GM12878 (cell line): ENCODE results near the gene RAB3A. TPM values are rescaled to one million over a fixed set of nuclear protein-coding genes. Genes with fewer than 3 reads are reported as not detected.

Experiments
- ATAC-seq: fragments of 200-7000 bp; cut with Tn5 transposase; 3 replicates; pipeline ENCODE4 v1.9.1; 2020; ENCODE audit warnings: mild to moderate bottlenecking, moderate library complexity
- BruUV-seq: library from RNA; stranded (reverse); fragments of 400-500 nt; replicated peaks from 2 replicates; lab custom pipeline; 2021; lab: Mats Ljungman, UMichigan
- CTCF ChIA-PET: fragments of 300-600 bp; sonication (Branson Sonifier 250); formaldehyde crosslinking; extraction: SDS; loops from one replicate; lab custom pipeline; 2021; ENCODE audit warnings: inconsistent platforms; lab: Yijun Ruan, JAX
- POLR2A ChIA-PET: fragments of 350-600 bp; formaldehyde crosslinking; extraction: SDS; loops from one replicate; lab custom pipeline; 2021; ENCODE audit warnings: inconsistent platforms; lab: Charles Lee
- RAD21 ChIA-PET: fragments of 300-600 bp; sonication (Branson Sonifier 250); formaldehyde crosslinking; loops from one replicate; lab custom pipeline; 2023; ENCODE audit warnings: antibody characterized with exemption; ENCODE audit not compliant: unreplicated experiment; lab: Charles Lee
- SMC1A ChIA-PET: fragments of 300-600 bp; sonication (Branson Sonifier 250); formaldehyde crosslinking; loops from one replicate; lab custom pipeline; 2023; ENCODE audit not compliant: unreplicated experiment, uncharacterized antibody; lab: Charles Lee
- DNase-seq: peaks from one replicate; pipeline ENCODE4 v3.0.0-alpha.2; 2011; ENCODE audit warnings: low read depth, low spot score
- FAIRE-seq: peaks from 3 replicates; lab custom pipeline; 2011; peaks lifted over from hg19 to GRCh38; lab: Jason Lieb, UNC
- H2AFZ ChIP-seq: 2 replicates; pipeline ENCODE4 v1.6.0; 2011; ENCODE audit warnings: low read depth, low read length, control low read depth; ENCODE audit not compliant: control insufficient read depth
- H3K27ac ChIP-seq: 2 replicates; pipeline ENCODE4 v1.5.1; 2011; ENCODE audit warnings: control low read depth; ENCODE audit not compliant: control insufficient read depth, insufficient read depth
- H3K27me3 ChIP-seq, 2 experiments: replicated peaks in 1 of 2; 2 replicates each; pipeline versions ENCODE4 v1.6.0 to v1.6.1; 2011; ENCODE audit warnings: low read length in 1 of 2; ENCODE audit not compliant: control insufficient read depth in 2 of 2, insufficient read depth in 2 of 2
- H3K36me3 ChIP-seq, 2 experiments: 2 replicates each; pipeline ENCODE4 v1.5.1; 2011; ENCODE audit warnings: low read length in 1 of 2; ENCODE audit not compliant: control insufficient read depth in 2 of 2, insufficient read depth in 2 of 2
- H3K4me1 ChIP-seq: 2 replicates; pipeline ENCODE4 v1.6.1; 2011; ENCODE audit warnings: mild to moderate bottlenecking, low read length, moderate library complexity, mixed read lengths; ENCODE audit not compliant: control insufficient read depth, insufficient read depth
- H3K4me2 ChIP-seq: 2 replicates; pipeline ENCODE4 v1.6.0; 2011; ENCODE audit warnings: control low read depth; ENCODE audit not compliant: control insufficient read depth, insufficient read depth
- H3K4me3 ChIP-seq: fragments of 200-600 bp; sonication (generic); 2 replicates; pipeline ENCODE4 v1.5.1; 2016
- H3K79me2 ChIP-seq: 2 replicates; pipeline ENCODE4 v1.6.0; 2011; ENCODE audit warnings: low read length; ENCODE audit not compliant: control insufficient read depth, insufficient read depth
- H3K9ac ChIP-seq: 2 replicates; pipeline ENCODE4 v1.8.0; 2011; ENCODE audit warnings: low read length, control low read depth, mixed read lengths; ENCODE audit not compliant: control insufficient read depth, insufficient read depth
- H3K9me3 ChIP-seq: replicated peaks from 3 replicates; pipeline ENCODE4 v1.5.1; 2011; ENCODE audit warnings: mild to moderate bottlenecking, low read length; ENCODE audit not compliant: control insufficient read depth, insufficient read depth
- H4K20me1 ChIP-seq: 2 replicates; pipeline ENCODE4 v1.6.0; 2011; ENCODE audit not compliant: control insufficient read depth, insufficient read depth
- CBX5 ChIP-seq: sonication (generic); IDR thresholded peaks from 2 replicates; pipeline ENCODE4 v1.6.1; 2016; ENCODE audit warnings: low read depth, moderate library complexity, mild to moderate bottlenecking, inconsistent platforms
- HCFC1 ChIP-seq: fragments of 150-350 bp; IDR thresholded peaks from 2 replicates; pipeline ENCODE4 v1.6.1; 2014; ENCODE audit warnings: low read length
- IRF4 ChIP-seq: IDR thresholded peaks from 2 replicates; pipeline ENCODE4 v1.6.1; 2011; ENCODE audit warnings: low read depth, low read length
- JUND ChIP-seq: IDR thresholded peaks from 2 replicates; pipeline ENCODE4 v1.6.1; 2012; ENCODE audit warnings: low read depth, mild to moderate bottlenecking, low read length, improper control_type of control experiment, moderate library complexity
- LARP7 ChIP-seq: fragments of 450-650 bp; IDR thresholded peaks from 2 replicates; pipeline ENCODE4 v1.6.1; 2017; ENCODE audit warnings: mild to moderate bottlenecking
- MTA2 ChIP-seq: fragments of 450-650 bp; IDR thresholded peaks from 2 replicates; pipeline ENCODE4 v1.6.1; 2016; ENCODE audit warnings: low read depth, mild to moderate bottlenecking, moderate library complexity
- POLR2AphosphoS2 ChIP-seq: IDR thresholded peaks from 2 replicates; pipeline ENCODE4 v1.6.1; 2011; ENCODE audit warnings: low read depth, mild to moderate bottlenecking, low read length, improper control_type of control experiment, moderate library complexity
- POU2F2 ChIP-seq: IDR thresholded peaks from 3 replicates; pipeline ENCODE4 v1.6.1; 2011; ENCODE audit warnings: low read depth, mild to moderate bottlenecking, low read length, borderline replicate concordance
- SMAD1 ChIP-seq: fragments of 450-650 bp; IDR thresholded peaks from 2 replicates; pipeline ENCODE4 v1.6.1; 2018; ENCODE audit warnings: mild to moderate bottlenecking, low read depth; ENCODE audit not compliant: partially characterized antibody
- SMC3 ChIP-seq: IDR thresholded peaks from 2 replicates; pipeline ENCODE4 v1.6.1; 2011; ENCODE audit warnings: low read length, improper control_type of control experiment, borderline replicate concordance
- STAT1 ChIP-seq: fragments of 450-650 bp; conservative IDR thresholded peaks from 2 replicates; pipeline ENCODE4 v1.6.1; 2014; ENCODE audit warnings: antibody characterized with exemption, mild to moderate bottlenecking
- TBL1XR1 ChIP-seq: IDR thresholded peaks from 2 replicates; pipeline ENCODE4 v1.6.1; 2012; ENCODE audit warnings: low read depth, low read length, improper control_type of control experiment
- YY1 ChIP-seq: IDR thresholded peaks from 2 replicates; pipeline ENCODE4 v1.6.1; 2011; ENCODE audit warnings: low read depth, mild to moderate bottlenecking, low read length
- ZNF274 ChIP-seq: IDR thresholded peaks from one replicate; pipeline ENCODE4 v1.8.0; 2011; ENCODE audit not compliant: insufficient read length, insufficient read depth
- ZNF622 ChIP-seq: fragments of 450-650 bp; IDR thresholded peaks from 2 replicates; pipeline ENCODE4 v1.6.1; 2017; ENCODE audit warnings: mild to moderate bottlenecking, inconsistent platforms
- WGBS: methylation state at CpG from one replicate; pipeline ENCODE4 v1.1.6; 2016; ENCODE audit warnings: low lambda C conversion rate; ENCODE audit not compliant: insufficient replicate concordance, insufficient coverage; ENCODE audit errors: missing lambda C conversion rate; 5-methylcytosine and 5-hydroxymethylcytosine counted together
- in situ Hi-C: fragments of 300-500 bp; cut with MboI; formaldehyde crosslinking; loops from 9 replicates; pipeline ENCODE4 v1.14.3; 2018; ENCODE audit warnings: mixed read lengths
- intact Hi-C: fragments of 100-400 bp; cut with micrococcal nuclease; formaldehyde crosslinking; loops from one replicate; pipeline ENCODE4 v1.14.2; 2022; ENCODE audit not compliant: unreplicated experiment
- polyA plus RNA-seq, 11 experiments: library from polyadenylated mRNA; depleted of rRNA in 4 of 11; unstranded in 6 of 11; stranded (reverse) in 5 of 11; fragments of >200 nt; fragmentation: Nextera tagmentation in 4 of 11; fragmentation: Illumina TruSeq in 1 of 11; extraction: Ambion mirVana in 4 of 11; extraction: Trizol in 1 of 11; gene quantifications; 1 replicate in 1 of 11; 2 replicates in 10 of 11; pipeline versions ENCODE4 v1.2.1 to v1.2.3, GENCODE V29; 2011 to 2016; ENCODE audit warnings: inconsistent platforms in 2 of 11, missing spikeins in 2 of 11, low read depth in 1 of 11
- total RNA-seq, 4 experiments: library from RNA; depleted of rRNA in 3 of 4; stranded (reverse); fragments of >200 nt in 3 of 4; fragmentation: Illumina TruSeq in 1 of 4; extraction: Trizol in 1 of 4; gene quantifications; 2 replicates each; pipeline versions ENCODE4 v1.2.1 to v1.2.3, GENCODE V29; 2013 to 2021
- TF ChIP-seq, protein P1 (sequence below): fragments of 450-650 bp; IDR thresholded peaks from 2 replicates; pipeline ENCODE4 v1.6.1; 2018; ENCODE audit warnings: borderline replicate concordance, mild to moderate bottlenecking; ENCODE audit not compliant: partially characterized antibody
- TF ChIP-seq, protein P2 (sequence below): fragments of 450-650 bp; IDR thresholded peaks from 2 replicates; pipeline ENCODE4 v1.6.1; 2016; ENCODE audit warnings: mild to moderate bottlenecking

Gene RAB3A
- total and polyA plus RNA-seq, 10 of the 15 experiments (the other 5 are each of a cell fraction or from before 2014, with no cell fraction given) = 0.07 to 3.5 (median 1.2) TPM; not detected in 1

DNA sequence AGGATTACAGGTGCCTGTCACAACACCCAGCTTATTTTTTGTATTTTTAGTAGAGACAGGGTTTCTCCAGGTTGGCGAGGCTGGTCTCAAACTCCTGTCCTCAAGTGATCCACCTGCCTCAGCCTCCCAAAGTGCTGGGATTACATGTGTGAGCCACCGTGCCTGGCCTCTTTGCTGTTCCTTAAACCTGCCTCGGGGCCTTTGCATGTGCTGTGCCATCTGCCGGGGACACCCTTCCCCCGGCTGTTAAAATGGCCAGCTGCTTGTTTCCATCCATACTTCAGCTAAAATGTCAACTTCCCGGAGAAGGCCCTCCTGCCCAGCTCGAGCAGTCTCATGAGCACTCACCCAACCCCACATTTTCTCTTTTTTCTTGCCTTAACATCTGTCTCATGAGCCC is 41.5 kb upstream of the RAB3A start:
- Histone ChIP-seq H3K4me1 (no peaks in the 10 kb centered on the region), H3K79me2 (no peaks in the 10 kb centered on the region), H2AFZ (no peak overlapping the region), H3K4me2 (no peak overlapping the region), H3K36me3 (no peaks in the 10 kb centered on the region), H3K27ac (no peak overlapping the region), H3K4me3 (no peak overlapping the region), H4K20me1 (no peaks in the 10 kb centered on the region), H3K9me3 (no peaks in the 10 kb centered on the region), H3K9ac (no peak overlapping the region), H3K27me3 (no peaks in the 10 kb centered on the region; a peak in 1 of 4 replicates)
- 31% methylated on average over 7 of the region's 7 CpGs for WGBS
- no peak for DNase-seq
- SMC1A ChIA-PET = interaction anchor here (1.1 kb wide), 1 partner anchor 54 kb away, joined by 4 read pairs; no protein-coding TSS in a partner anchor
- FAIRE-seq = no peak
- in situ Hi-C loops = loop anchor here (5.0 kb wide), 1 partner anchor 38 kb away; no protein-coding TSS in a partner anchor
- POLR2A ChIA-PET = interaction anchor here (0.6 to 1.2 kb wide), 3 partner anchors 10 to 79 kb away, joined by 3 to 4 read pairs (median 4); a partner anchor contains a TSS
- intact Hi-C loops = no loop called here
- CTCF ChIA-PET = interaction anchor here (0.8 to 2.1 kb wide), 5 partner anchors 16 to 132 kb away, joined by 3 to 14 read pairs (median 4); no protein-coding TSS in a partner anchor
- TF ChIP-seq JUND (no peak), CBX5 (no peak), HCFC1 (no peak), MTA2 (no peak), IRF4 (no peak), STAT1 (no peak), ZNF622 (no peak), POLR2AphosphoS2 (no peak), YY1 (no peak), SMC3 (no peak), SMAD1 (no peak), POU2F2 (no peak), LARP7 (no peak), TBL1XR1 (no peak), ZNF274 (no peak)
- TF ChIP-seq, protein P1, sequence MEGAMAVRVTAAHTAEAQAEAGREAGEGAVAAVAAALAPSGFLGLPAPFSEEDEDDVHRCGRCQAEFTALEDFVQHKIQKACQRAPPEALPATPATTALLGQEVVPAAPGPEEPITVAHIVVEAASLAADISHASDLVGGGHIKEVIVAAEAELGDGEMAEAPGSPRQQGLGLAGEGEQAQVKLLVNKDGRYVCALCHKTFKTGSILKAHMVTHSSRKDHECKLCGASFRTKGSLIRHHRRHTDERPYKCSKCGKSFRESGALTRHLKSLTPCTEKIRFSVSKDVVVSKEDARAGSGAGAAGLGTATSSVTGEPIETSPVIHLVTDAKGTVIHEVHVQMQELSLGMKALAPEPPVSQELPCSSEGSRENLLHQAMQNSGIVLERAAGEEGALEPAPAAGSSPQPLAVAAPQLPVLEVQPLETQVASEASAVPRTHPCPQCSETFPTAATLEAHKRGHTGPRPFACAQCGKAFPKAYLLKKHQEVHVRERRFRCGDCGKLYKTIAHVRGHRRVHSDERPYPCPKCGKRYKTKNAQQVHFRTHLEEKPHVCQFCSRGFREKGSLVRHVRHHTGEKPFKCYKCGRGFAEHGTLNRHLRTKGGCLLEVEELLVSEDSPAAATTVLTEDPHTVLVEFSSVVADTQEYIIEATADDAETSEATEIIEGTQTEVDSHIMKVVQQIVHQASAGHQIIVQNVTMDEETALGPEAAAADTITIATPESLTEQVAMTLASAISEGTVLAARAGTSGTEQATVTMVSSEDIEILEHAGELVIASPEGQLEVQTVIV = no peak
- TF ChIP-seq, protein P2, sequence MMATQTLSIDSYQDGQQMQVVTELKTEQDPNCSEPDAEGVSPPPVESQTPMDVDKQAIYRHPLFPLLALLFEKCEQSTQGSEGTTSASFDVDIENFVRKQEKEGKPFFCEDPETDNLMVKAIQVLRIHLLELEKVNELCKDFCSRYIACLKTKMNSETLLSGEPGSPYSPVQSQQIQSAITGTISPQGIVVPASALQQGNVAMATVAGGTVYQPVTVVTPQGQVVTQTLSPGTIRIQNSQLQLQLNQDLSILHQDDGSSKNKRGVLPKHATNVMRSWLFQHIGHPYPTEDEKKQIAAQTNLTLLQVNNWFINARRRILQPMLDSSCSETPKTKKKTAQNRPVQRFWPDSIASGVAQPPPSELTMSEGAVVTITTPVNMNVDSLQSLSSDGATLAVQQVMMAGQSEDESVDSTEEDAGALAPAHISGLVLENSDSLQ = no peak
- no TSS peak for BruUV-seq
- ATAC-seq = no peak
- RAD21 ChIA-PET = interaction anchor here (0.7 to 1.6 kb wide), 4 partner anchors 10 to 123 kb away, joined by 3 read pairs; no protein-coding TSS in a partner anchor
